HG03439 (cell line): Measurements from ENCODE around the gene FNBP1.
"Not testable (repeated sequence)": the region's sequence is repeated elsewhere in the genome, so short reads cannot be mapped to it uniquely, and the experiment has no call there.

Experiments
- ATAC-seq: cut with Tn5 transposase; IDR thresholded peaks from one replicate; pipeline ENCODE4 v1.9.1; 2021; ENCODE audit warnings: mild to moderate bottlenecking, moderate library complexity; ENCODE audit not compliant: unreplicated experiment

The FNBP1 gene

GRCh38 chr9:129895376-129896268, 147.4 kb downstream of the FNBP1 start:
- no peak for ATAC-seq

GRCh38 chr9:129894120-129894823, 148.7 kb downstream of the FNBP1 start:
- ATAC-seq = no peak

GRCh38 chr9:129891569-129891968, 151.4 kb downstream of the FNBP1 start:
- no peak for ATAC-seq

- not testable (repeated sequence) for ATAC-seq
These were observed 152.2 kb downstream of the FNBP1 start for GRCh38 chr9:129890718-129891299.

- no peak for ATAC-seq
These were observed 152.9 kb downstream of the FNBP1 start for GRCh38 chr9:129889941-129890717.

- ATAC-seq = no peak
These were observed 153.7 kb downstream of the FNBP1 start for GRCh38 chr9:129889122-129889940.

GRCh38 chr9:129888293-129889121, 154.5 kb downstream of the FNBP1 start:
- ATAC-seq = peak; percentile 54

GRCh38 chr9:129887334-129888292, 155.4 kb downstream of the FNBP1 start:
- ATAC-seq = no peak

GRCh38 chr9:129886226-129887174, 156.5 kb downstream of the FNBP1 start:
- ATAC-seq = no peak

- no peak for ATAC-seq
These were observed 157.3 kb downstream of the FNBP1 start for GRCh38 chr9:129885670-129886106.

GRCh38 chr9:129885018-129885669, 157.8 kb downstream of the FNBP1 start:
- ATAC-seq = no peak

GRCh38 chr9:129884220-129885017, 158.6 kb downstream of the FNBP1 start:
- ATAC-seq = peak; percentile 37

- no peak for ATAC-seq
These were observed 161.3 kb downstream of the FNBP1 start for GRCh38 chr9:129881547-129882324.

- ATAC-seq = no peak
These were observed 162.1 kb downstream of the FNBP1 start for GRCh38 chr9:129880654-129881546.
